Breast epithelium (tissue), 3 donors: ENCODE results near the gene ANGEL2.

Experiments used
- POLR2A ChIP-seq: fragments of 450-650 bp; IDR thresholded peaks from one replicate; pipeline ENCODE4 v1.6.1; 2016; ENCODE audit warnings: antibody characterized with exemption, mild to moderate bottlenecking, moderate library complexity
- POLR2AphosphoS5 ChIP-seq, 3 donors: sonication (generic); formaldehyde crosslinking; IDR thresholded peaks; one replicate each; pipeline ENCODE4 v1.6.1; 2017; ENCODE audit warnings: antibody characterized with exemption in 3 of 3
- TF ChIP-seq, protein P1 (sequence below), 3 donors: fragments of 450-650 bp; IDR thresholded peaks; one replicate each; pipeline ENCODE4 v1.5.1; 2016 to 2017; ENCODE audit warnings: antibody characterized with exemption in 3 of 3, mild to moderate bottlenecking in 3 of 3, moderate library complexity in 3 of 3

GRCh38 chr1:212944229-212944901 lies 71.3 kb downstream of the ANGEL2 start:
- TF ChIP-seq POLR2A: no peak
- TF ChIP-seq, protein P1, sequence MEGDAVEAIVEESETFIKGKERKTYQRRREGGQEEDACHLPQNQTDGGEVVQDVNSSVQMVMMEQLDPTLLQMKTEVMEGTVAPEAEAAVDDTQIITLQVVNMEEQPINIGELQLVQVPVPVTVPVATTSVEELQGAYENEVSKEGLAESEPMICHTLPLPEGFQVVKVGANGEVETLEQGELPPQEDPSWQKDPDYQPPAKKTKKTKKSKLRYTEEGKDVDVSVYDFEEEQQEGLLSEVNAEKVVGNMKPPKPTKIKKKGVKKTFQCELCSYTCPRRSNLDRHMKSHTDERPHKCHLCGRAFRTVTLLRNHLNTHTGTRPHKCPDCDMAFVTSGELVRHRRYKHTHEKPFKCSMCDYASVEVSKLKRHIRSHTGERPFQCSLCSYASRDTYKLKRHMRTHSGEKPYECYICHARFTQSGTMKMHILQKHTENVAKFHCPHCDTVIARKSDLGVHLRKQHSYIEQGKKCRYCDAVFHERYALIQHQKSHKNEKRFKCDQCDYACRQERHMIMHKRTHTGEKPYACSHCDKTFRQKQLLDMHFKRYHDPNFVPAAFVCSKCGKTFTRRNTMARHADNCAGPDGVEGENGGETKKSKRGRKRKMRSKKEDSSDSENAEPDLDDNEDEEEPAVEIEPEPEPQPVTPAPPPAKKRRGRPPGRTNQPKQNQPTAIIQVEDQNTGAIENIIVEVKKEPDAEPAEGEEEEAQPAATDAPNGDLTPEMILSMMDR (IDR thresholded peaks at IDR 0.05): no peak
- TF ChIP-seq POLR2AphosphoS5 (IDR thresholded peaks at IDR 0.05): no peak
